HEK293 (cell line): ENCODE results near the gene RAET1G.

Experiments
- IKZF3 ChIP-seq: fragments of 450-650 bp; IDR thresholded peaks from 2 replicates; pipeline ENCODE4 v1.5.0; 2018; ENCODE audit warnings: missing biosample characterization, mild to moderate bottlenecking, missing genetic modification characterization, moderate library complexity
- KLF1 ChIP-seq: fragments of 450-650 bp; formaldehyde crosslinking; IDR thresholded peaks from 2 replicates; pipeline ENCODE4 v1.5.1; 2016; ENCODE audit warnings: missing biosample characterization, missing genetic modification characterization
- PRDM2 ChIP-seq: fragments of 450-650 bp; formaldehyde crosslinking; IDR thresholded peaks from 2 replicates; pipeline ENCODE4 v1.5.1; 2016; ENCODE audit warnings: missing biosample characterization, missing genetic modification characterization, borderline replicate concordance
- YY2 ChIP-seq: fragments of 450-650 bp; formaldehyde crosslinking; IDR thresholded peaks from 2 replicates; pipeline ENCODE4 v1.5.1; 2016; ENCODE audit warnings: missing biosample characterization, missing genetic modification characterization
- ZBTB48 ChIP-seq: fragments of 450-650 bp; formaldehyde crosslinking; IDR thresholded peaks from 2 replicates; pipeline ENCODE4 v1.5.1; 2016; ENCODE audit warnings: missing biosample characterization, missing genetic modification characterization
- ZBTB8A ChIP-seq: fragments of 450-650 bp; formaldehyde crosslinking; IDR thresholded peaks from 2 replicates; pipeline ENCODE4 v1.5.1; 2016; ENCODE audit warnings: missing biosample characterization, missing genetic modification characterization
- ZFP37 ChIP-seq: fragments of 450-650 bp; formaldehyde crosslinking; IDR thresholded peaks from 2 replicates; pipeline ENCODE4 v1.5.1; 2016; ENCODE audit warnings: missing biosample characterization, missing genetic modification characterization
- ZIC2 ChIP-seq: fragments of 450-650 bp; formaldehyde crosslinking; IDR thresholded peaks from 2 replicates; pipeline ENCODE4 v1.5.1; 2016; ENCODE audit warnings: missing biosample characterization, missing genetic modification characterization
- ZNF184 ChIP-seq: fragments of 450-650 bp; IDR thresholded peaks from 2 replicates; pipeline ENCODE4 v1.5.1; 2018; ENCODE audit warnings: missing biosample characterization, mild to moderate bottlenecking, missing genetic modification characterization
- ZNF221 ChIP-seq: fragments of 450-650 bp; formaldehyde crosslinking; IDR thresholded peaks from 2 replicates; pipeline ENCODE4 v1.5.1; 2017; ENCODE audit warnings: missing biosample characterization, missing genetic modification characterization, borderline replicate concordance
- ZNF354C ChIP-seq: fragments of 450-650 bp; formaldehyde crosslinking; IDR thresholded peaks from 2 replicates; pipeline ENCODE4 v1.5.1; 2016; ENCODE audit warnings: missing biosample characterization, missing genetic modification characterization, low read depth, borderline replicate concordance
- ZNF366 ChIP-seq: fragments of 450-650 bp; formaldehyde crosslinking; conservative IDR thresholded peaks from 2 replicates; pipeline ENCODE4 v1.5.1; 2016; ENCODE audit warnings: missing biosample characterization, missing genetic modification characterization
- ZNF433 ChIP-seq: fragments of 450-650 bp; formaldehyde crosslinking; IDR thresholded peaks from 2 replicates; pipeline ENCODE4 v1.5.1; 2016; ENCODE audit warnings: missing biosample characterization, missing genetic modification characterization, low read depth
- ZNF561 ChIP-seq: fragments of 450-650 bp; IDR thresholded peaks from 2 replicates; pipeline ENCODE4 v1.5.1; 2018; ENCODE audit warnings: missing biosample characterization, missing genetic modification characterization, borderline replicate concordance
- ZNF580 ChIP-seq: fragments of 450-650 bp; formaldehyde crosslinking; IDR thresholded peaks from 2 replicates; pipeline ENCODE4 v1.5.1; 2016; ENCODE audit warnings: missing biosample characterization, missing genetic modification characterization
- ZNF645 ChIP-seq: fragments of 450-650 bp; formaldehyde crosslinking; IDR thresholded peaks from 2 replicates; pipeline ENCODE4; 2016; ENCODE audit warnings: missing biosample characterization, missing genetic modification characterization
- ZNF768 ChIP-seq: fragments of 450-650 bp; formaldehyde crosslinking; IDR thresholded peaks from 2 replicates; pipeline ENCODE4 v1.5.1; 2018; ENCODE audit warnings: missing biosample characterization, mild to moderate bottlenecking, missing genetic modification characterization
- ZNF785 ChIP-seq: fragments of 450-650 bp; formaldehyde crosslinking; IDR thresholded peaks from 2 replicates; pipeline ENCODE4 v1.5.1; 2016; ENCODE audit warnings: missing biosample characterization, missing genetic modification characterization
- ZNF843 ChIP-seq: fragments of 450-650 bp; formaldehyde crosslinking; IDR thresholded peaks from 2 replicates; pipeline ENCODE4 v1.5.1; 2016; ENCODE audit warnings: missing biosample characterization, missing genetic modification characterization
- ZXDB ChIP-seq: fragments of 450-650 bp; formaldehyde crosslinking; IDR thresholded peaks from 2 replicates; pipeline ENCODE4 v1.5.1; 2016; ENCODE audit warnings: missing biosample characterization, missing genetic modification characterization
- TF ChIP-seq, protein P1 (sequence below): fragments of 450-650 bp; formaldehyde crosslinking; IDR thresholded peaks from 2 replicates; pipeline ENCODE4 v1.5.1; 2017; ENCODE audit warnings: missing biosample characterization, missing genetic modification characterization
- TF ChIP-seq, protein P2 (sequence below): fragments of 450-650 bp; formaldehyde crosslinking; IDR thresholded peaks from 2 replicates; pipeline ENCODE4 v1.5.1; 2016; ENCODE audit warnings: missing biosample characterization, missing genetic modification characterization, low read depth
- TF ChIP-seq, protein P3 (sequence below): fragments of 450-650 bp; formaldehyde crosslinking; IDR thresholded peaks from 2 replicates; pipeline ENCODE4 v1.5.1; 2016; ENCODE audit warnings: missing biosample characterization, missing genetic modification characterization
- TF ChIP-seq, protein P4 (sequence below): fragments of 450-650 bp; formaldehyde crosslinking; IDR thresholded peaks from 2 replicates; pipeline ENCODE4 v1.5.1; 2017; ENCODE audit warnings: missing biosample characterization, missing genetic modification characterization

Gene RAET1G

DNA sequence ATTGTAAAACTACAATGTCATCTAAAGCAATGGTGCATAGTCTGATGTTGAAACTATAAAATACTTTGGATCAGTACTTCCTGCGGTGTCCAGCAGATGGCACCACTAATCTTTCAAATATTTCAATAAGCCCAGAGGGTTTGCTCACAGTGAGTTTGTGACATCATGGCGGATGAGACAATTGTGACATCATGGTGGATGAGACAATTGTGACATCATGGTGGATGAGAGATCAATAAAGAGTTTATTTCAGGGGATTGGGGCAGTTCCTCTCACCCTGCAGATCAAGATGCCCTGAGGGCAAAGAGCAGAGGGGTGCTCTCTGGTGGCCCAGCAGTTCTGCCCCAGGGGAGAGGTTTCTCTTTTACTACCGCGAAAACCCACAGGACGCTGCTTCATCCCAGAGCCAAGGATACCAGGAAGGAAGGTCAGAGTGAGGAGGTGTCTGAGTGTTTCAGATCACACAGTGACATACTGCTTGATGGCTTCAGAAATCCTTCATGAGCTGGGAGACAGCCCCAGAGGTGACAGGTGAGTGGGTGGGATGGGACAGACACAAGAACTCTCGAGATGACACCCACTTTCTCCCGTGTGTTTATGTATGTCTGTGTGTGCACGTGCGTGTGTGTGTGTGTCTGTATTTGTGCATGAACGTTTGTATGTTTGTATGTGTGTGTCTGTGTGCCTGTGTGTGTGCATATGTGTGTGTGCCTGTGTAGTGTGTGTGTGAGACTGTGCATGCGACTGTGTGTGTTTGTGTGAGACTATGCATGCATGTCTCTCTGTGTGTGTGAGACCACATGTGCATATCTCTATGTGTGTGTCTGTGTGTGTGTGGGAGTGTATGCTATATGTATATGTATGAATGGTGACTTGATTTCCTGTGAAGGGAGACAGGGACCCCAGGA, 11.6 kb upstream of the RAET1G start (continued):
- TF ChIP-seq, protein P1, sequence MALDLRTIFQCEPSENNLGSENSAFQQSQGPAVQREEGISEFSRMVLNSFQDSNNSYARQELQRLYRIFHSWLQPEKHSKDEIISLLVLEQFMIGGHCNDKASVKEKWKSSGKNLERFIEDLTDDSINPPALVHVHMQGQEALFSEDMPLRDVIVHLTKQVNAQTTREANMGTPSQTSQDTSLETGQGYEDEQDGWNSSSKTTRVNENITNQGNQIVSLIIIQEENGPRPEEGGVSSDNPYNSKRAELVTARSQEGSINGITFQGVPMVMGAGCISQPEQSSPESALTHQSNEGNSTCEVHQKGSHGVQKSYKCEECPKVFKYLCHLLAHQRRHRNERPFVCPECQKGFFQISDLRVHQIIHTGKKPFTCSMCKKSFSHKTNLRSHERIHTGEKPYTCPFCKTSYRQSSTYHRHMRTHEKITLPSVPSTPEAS, result peak; percentile 94
- TF ChIP-seq ZIC2, result peak; percentile 19; the same call in 1 of the 2 replicates
- TF ChIP-seq ZNF433, result no peak
- no peak for TF ChIP-seq ZNF221
- 0 out of 2 replicates have a peak, but pooled peaks have one; percentile 34 for TF ChIP-seq ZNF366 (tag by site-specific recombination)
- TF ChIP-seq ZXDB (tag by site-specific recombination), result peak; percentile 53; the same call in 1 of the 2 replicates
- peak; percentile 34; the same call in 1 of the 2 replicates for TF ChIP-seq PRDM2
- 0 out of 2 replicates have a peak, but pooled peaks have one; percentile 33 for TF ChIP-seq ZNF184 (tag by site-specific recombination)
- TF ChIP-seq ZNF843 (tag by site-specific recombination), result peak; percentile 13; the same call in 1 of the 2 replicates
- 0 out of 2 replicates have a peak, but pooled peaks have one; percentile 26 for TF ChIP-seq ZNF580 (tag by site-specific recombination)
- peak; percentile 59 for TF ChIP-seq ZBTB8A (tag by site-specific recombination)
- TF ChIP-seq KLF1 (tag by site-specific recombination), result 0 out of 2 replicates have a peak, but pooled peaks have one; percentile 4
- TF ChIP-seq, protein P2, sequence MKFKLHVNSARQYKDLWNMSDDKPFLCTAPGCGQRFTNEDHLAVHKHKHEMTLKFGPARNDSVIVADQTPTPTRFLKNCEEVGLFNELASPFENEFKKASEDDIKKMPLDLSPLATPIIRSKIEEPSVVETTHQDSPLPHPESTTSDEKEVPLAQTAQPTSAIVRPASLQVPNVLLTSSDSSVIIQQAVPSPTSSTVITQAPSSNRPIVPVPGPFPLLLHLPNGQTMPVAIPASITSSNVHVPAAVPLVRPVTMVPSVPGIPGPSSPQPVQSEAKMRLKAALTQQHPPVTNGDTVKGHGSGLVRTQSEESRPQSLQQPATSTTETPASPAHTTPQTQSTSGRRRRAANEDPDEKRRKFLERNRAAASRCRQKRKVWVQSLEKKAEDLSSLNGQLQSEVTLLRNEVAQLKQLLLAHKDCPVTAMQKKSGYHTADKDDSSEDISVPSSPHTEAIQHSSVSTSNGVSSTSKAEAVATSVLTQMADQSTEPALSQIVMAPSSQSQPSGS, result peak; percentile 99
- 0 out of 2 replicates have a peak, but pooled peaks have one; percentile 24 for TF ChIP-seq ZNF645 (tag by site-specific recombination)
- 0 out of 2 replicates have a peak, but pooled peaks have one; percentile 35 for TF ChIP-seq ZBTB48 (tag by site-specific recombination)
- TF ChIP-seq ZNF561 (tag by site-specific recombination), result 0 out of 2 replicates have a peak, but pooled peaks have one; percentile 48
- TF ChIP-seq YY2 (tag by site-specific recombination), result peak; percentile 58
- TF ChIP-seq ZNF354C (tag by site-specific recombination), result no peak
- no peak; the same call in 1 of the 2 replicates for TF ChIP-seq IKZF3 (tag by site-specific recombination)
- no peak for TF ChIP-seq ZNF768 (tag by site-specific recombination)
- peak; percentile 38; the same call in 1 of the 2 replicates for TF ChIP-seq ZNF785
- TF ChIP-seq, protein P3, sequence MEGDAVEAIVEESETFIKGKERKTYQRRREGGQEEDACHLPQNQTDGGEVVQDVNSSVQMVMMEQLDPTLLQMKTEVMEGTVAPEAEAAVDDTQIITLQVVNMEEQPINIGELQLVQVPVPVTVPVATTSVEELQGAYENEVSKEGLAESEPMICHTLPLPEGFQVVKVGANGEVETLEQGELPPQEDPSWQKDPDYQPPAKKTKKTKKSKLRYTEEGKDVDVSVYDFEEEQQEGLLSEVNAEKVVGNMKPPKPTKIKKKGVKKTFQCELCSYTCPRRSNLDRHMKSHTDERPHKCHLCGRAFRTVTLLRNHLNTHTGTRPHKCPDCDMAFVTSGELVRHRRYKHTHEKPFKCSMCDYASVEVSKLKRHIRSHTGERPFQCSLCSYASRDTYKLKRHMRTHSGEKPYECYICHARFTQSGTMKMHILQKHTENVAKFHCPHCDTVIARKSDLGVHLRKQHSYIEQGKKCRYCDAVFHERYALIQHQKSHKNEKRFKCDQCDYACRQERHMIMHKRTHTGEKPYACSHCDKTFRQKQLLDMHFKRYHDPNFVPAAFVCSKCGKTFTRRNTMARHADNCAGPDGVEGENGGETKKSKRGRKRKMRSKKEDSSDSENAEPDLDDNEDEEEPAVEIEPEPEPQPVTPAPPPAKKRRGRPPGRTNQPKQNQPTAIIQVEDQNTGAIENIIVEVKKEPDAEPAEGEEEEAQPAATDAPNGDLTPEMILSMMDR, result peak; percentile 51; the same call in 1 of the 2 replicates
- TF ChIP-seq, protein P4, sequence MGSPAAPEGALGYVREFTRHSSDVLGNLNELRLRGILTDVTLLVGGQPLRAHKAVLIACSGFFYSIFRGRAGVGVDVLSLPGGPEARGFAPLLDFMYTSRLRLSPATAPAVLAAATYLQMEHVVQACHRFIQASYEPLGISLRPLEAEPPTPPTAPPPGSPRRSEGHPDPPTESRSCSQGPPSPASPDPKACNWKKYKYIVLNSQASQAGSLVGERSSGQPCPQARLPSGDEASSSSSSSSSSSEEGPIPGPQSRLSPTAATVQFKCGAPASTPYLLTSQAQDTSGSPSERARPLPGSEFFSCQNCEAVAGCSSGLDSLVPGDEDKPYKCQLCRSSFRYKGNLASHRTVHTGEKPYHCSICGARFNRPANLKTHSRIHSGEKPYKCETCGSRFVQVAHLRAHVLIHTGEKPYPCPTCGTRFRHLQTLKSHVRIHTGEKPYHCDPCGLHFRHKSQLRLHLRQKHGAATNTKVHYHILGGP (tag by site-specific recombination), result no peak
- TF ChIP-seq ZFP37 (tag by site-specific recombination), result 0 out of 2 replicates have a peak, but pooled peaks have one; percentile 69
